Measurements from ENCODE around the gene CSMD2.

GRCh38 chr1:34060187-34060730 is 104.8 kb downstream of the CSMD2 start:
- TF ChIP-seq CTCF (IDR thresholded peaks at IDR 0.05; ENCODE audit: control extremely low read depth in 1 of 3, insufficient read depth in 1 of 3, low read depth in 1 of 3, low read length in 3 of 3) (no peak), EZH2 (IDR thresholded peaks at IDR 0.05; ENCODE audit: low read depth, low read length, severe bottlenecking) (no peak), POLR2A (IDR thresholded peaks at IDR 0.05; ENCODE audit: control extremely low read depth in 1 of 2, low read depth in 2 of 2, low read length in 2 of 2) (no peak), GABPA (IDR thresholded peaks at IDR 0.05; ENCODE audit: borderline replicate concordance, insufficient read depth, low read length) (no peak), JUN (IDR thresholded peaks at IDR 0.05; ENCODE audit: low read depth, low read length) (no peak), RAD21 (IDR thresholded peaks at IDR 0.05 in 1 of 2, conservative IDR thresholded peaks at IDR 0.05 in 1 of 2; ENCODE audit: low read depth in 2 of 2, low read length in 2 of 2) (no peak), PHF8 (conservative IDR thresholded peaks at IDR 0.05; ENCODE audit: low read depth, low read length) (no peak), BCL11A (IDR thresholded peaks at IDR 0.05; ENCODE audit: low read depth in 2 of 2, low read length in 2 of 2) (no peak), TAF1 (IDR thresholded peaks at IDR 0.05; ENCODE audit: low read depth, low read length) (no peak), KDM5A (IDR thresholded peaks at IDR 0.05; ENCODE audit: low read length) (no peak), MAX (IDR thresholded peaks at IDR 0.05) (no peak), EP300 (IDR thresholded peaks at IDR 0.05; ENCODE audit: borderline replicate concordance in 1 of 2, low read depth in 2 of 2, low read length in 2 of 2) (no peak), SP1 (IDR thresholded peaks at IDR 0.05; ENCODE audit: low read depth, low read length) (no peak), CHD2 (IDR thresholded peaks at IDR 0.05; ENCODE audit: low read length) (no peak)
